Astrocyte of the cerebellum (primary cell): Measurements from ENCODE around the gene EFEMP1.

Experiments
- DNase-seq: peaks from one replicate; pipeline ENCODE4 v3.0.0-alpha.2; 2011; ENCODE audit warnings: low read depth
- H3K4me3 ChIP-seq: 2 replicates; pipeline ENCODE4 v1.5.1; 2011; ENCODE audit warnings: mild to moderate bottlenecking, low read depth, low read length, moderate library complexity
- in situ Hi-C: cut with HindIII; loops from 2 replicates; pipeline ENCODE4 v1.10.0; 2017; ENCODE audit warnings: low sequenced_read_pairs
- TF ChIP-seq, protein P1 (sequence below): IDR thresholded peaks from 2 replicates; pipeline ENCODE4 v1.5.1; 2012; ENCODE audit warnings: low read length, low read depth, moderate library complexity, mild to moderate bottlenecking; ENCODE audit errors: missing control alignments

EFEMP1 gene

GRCh38 chr2:55923982-55924321, 370 bp upstream of the EFEMP1 start:
- H3K4me3 ChIP-seq: peak overlapping the region; percentile 96
- no peak for DNase-seq
- in situ Hi-C loops: no loop called here
- TF ChIP-seq, protein P1, sequence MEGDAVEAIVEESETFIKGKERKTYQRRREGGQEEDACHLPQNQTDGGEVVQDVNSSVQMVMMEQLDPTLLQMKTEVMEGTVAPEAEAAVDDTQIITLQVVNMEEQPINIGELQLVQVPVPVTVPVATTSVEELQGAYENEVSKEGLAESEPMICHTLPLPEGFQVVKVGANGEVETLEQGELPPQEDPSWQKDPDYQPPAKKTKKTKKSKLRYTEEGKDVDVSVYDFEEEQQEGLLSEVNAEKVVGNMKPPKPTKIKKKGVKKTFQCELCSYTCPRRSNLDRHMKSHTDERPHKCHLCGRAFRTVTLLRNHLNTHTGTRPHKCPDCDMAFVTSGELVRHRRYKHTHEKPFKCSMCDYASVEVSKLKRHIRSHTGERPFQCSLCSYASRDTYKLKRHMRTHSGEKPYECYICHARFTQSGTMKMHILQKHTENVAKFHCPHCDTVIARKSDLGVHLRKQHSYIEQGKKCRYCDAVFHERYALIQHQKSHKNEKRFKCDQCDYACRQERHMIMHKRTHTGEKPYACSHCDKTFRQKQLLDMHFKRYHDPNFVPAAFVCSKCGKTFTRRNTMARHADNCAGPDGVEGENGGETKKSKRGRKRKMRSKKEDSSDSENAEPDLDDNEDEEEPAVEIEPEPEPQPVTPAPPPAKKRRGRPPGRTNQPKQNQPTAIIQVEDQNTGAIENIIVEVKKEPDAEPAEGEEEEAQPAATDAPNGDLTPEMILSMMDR: no peak

- DNase-seq: no peak
- TF ChIP-seq, protein P1: no peak
- H3K4me3 ChIP-seq: peak overlapping the region; percentile 96
- in situ Hi-C loops: no loop called here
Observed at GRCh38 chr2:55922291-55922907, 1.2 kb downstream of the EFEMP1 start.

GRCh38 chr2:55919574-55919973, 4.0 kb downstream of the EFEMP1 start:
- DNase-seq: no peak
- H3K4me3 ChIP-seq: no peak overlapping the region
- TF ChIP-seq, protein P1: no peak
- in situ Hi-C loops: no loop called here

DNA sequence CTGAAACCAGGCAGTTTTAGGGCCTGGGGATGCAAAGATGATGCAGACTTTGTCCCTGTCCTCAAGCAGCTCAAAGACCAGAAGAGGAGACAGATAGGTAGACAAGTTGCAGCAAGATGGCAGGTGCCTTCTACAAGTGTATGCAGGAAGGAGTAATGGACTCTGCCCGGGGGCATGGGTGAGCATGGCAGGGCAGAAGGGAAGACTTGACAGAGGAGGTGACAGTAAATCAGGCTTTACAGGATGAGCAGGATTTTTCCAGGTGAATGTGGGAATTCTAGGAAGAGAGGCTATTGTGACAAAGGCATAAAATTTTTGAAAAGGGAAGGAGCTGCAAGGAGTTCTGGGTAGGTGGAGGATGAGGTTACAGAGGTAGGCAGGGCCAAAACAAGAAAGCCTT, 4.7 kb downstream of the EFEMP1 start:
- in situ Hi-C loops: no loop called here
- H3K4me3 ChIP-seq: no peak overlapping the region
- TF ChIP-seq, protein P1: no peak
- no peak for DNase-seq

DNA sequence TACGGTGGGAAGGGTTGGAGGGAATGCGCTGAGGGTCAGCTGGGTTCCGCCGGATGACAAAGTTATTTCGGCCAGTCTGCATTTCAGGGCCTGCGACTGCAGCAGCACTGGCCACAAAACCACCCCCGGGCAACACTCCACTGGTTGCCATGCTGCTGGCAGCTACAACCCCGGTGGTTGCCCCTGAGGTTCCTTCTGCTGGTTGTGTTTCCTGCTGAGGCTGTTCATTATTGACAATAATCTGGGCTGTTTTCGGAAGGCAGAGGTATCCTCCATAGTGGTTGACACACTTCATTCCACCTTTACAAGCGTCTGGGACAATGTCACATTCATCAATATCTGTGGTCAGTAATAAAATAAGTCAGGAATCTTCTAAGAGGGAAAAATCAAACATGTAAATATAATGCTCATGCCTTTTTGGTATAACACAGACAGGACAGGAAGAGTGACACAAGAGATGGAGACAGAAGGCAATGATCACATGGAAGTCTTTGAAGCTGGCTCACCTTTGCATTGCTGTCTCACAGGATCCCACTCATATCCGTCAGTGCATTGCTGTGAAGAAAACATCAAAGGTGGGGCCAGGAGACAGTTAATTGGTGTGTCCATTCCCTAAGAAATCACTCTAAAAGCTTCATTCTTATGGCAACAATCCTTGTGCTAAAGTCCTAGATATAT, 5.7 kb downstream of the EFEMP1 start:
- in situ Hi-C loops: no loop called here
- DNase-seq: no peak
- TF ChIP-seq, protein P1: no peak
- H3K4me3 ChIP-seq: no peak overlapping the region

DNA sequence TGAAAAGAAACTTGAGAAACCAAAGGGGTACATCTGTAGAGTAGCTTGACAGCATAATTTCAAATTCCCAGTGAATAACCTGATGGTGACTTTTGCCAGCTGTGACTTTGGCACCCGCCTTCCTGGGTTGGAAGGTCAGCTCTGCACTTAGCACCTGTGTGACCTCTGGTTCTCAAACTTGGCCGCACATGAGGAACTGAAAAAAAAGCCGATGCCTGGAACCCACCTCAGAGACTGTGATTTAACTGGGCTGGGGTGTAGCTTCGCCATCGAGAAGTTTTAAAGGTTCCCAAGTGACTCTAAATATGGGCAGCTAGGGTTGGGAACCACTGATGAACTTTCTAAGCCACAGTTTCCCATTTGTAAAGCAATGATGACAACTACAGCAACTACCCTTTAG, 6.5 kb downstream of the EFEMP1 start:
- in situ Hi-C loops: no loop called here
- DNase-seq: no peak
- TF ChIP-seq, protein P1: no peak
- no peak overlapping the region for H3K4me3 ChIP-seq
